Left ventricle myocardium superior (tissue), 1 donor: ENCODE results near the gene ISG15. TPM values are rescaled to one million over a fixed set of nuclear protein-coding genes. Genes with fewer than 3 reads are reported as not detected.
A peak's percentile ranks its signal among the peaks of the same experiment; 100 is the strongest.
"Not testable (repeated sequence)": the region's sequence is repeated elsewhere in the genome, so short reads cannot be mapped to it uniquely, and the experiment has no call there.

Source experiments
- ATAC-seq: fragments of 200-7000 bp; cut with Tn5 transposase; one replicate; pipeline ENCODE4 v1.9.1; 2020; ENCODE audit warnings: mild to moderate bottlenecking, moderate library complexity
- DNase-seq: peaks from one replicate; pipeline ENCODE4 v3.0.0-alpha.2; 2020
- intact Hi-C: fragments of 100-400 bp; cut with micrococcal nuclease; formaldehyde crosslinking; loops from one replicate; pipeline ENCODE4 v1.11.0; 2022
- total RNA-seq: library from RNA; stranded (reverse); fragmentation: NEBNext Ultra II Directional; extraction: Animal tissue kit (Norgen Biotek cat#: 25700); gene quantifications from one replicate; pipeline ENCODE4 v1.2.1, GENCODE V29; 2021
- donor health status: DM: no; HTN: yes; CAD: no; lungs with severe emphysema.

The ISG15 gene
- total RNA-seq, 1 donor from 2014 or later: 16.4 TPM

GRCh38 chr1:1052003-1052840, 38.9 kb downstream of the ISG15 start:
- intact Hi-C loops: no loop called here
- DNase-seq (no peak), ATAC-seq (no peak)

GRCh38 chr1:1053022-1053421, 39.7 kb downstream of the ISG15 start:
- intact Hi-C loops: no loop called here
- DNase-seq: no peak
- ATAC-seq: no peak

- intact Hi-C loops: no loop called here
- ATAC-seq (no peak), DNase-seq (no peak)
Measured at GRCh38 chr1:1053682-1054081, 40.4 kb downstream of the ISG15 start.

DNA sequence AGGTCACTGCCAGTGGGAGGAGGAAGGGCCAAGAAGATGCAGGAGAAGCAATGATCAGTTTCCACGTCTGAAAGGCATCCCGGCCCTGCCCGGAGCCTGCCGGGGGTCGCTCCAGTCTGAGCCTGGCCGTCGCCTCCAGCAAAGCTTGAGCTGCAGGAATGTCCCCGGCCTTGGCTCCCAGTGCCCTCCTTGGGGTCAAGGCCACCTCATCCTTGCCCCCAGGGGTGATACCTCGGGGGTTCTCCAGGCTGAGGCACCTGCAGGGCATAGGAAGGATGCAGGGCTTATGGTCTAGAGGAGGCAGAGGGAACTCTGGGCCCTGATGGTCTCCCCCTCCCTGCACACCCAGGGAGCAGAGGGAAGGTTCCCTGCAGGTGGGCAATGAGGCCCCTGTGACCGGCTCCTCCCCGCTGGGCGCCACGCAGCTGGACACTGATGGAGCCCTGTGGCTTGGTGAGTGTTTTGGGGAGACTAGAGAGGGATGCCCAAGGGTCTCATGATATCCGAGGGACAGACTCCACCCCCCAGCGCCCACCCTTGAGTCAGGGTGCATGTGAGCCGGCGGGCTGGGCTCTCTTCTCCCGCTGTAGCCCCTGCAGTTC, 40.9 kb downstream of the ISG15 start:
- ATAC-seq (no peak), DNase-seq (no peak)
- intact Hi-C loops: no loop called here

- DNase-seq (no peak), ATAC-seq (no peak)
- intact Hi-C loops: no loop called here
Measured at GRCh38 chr1:1054971-1055370, 41.7 kb downstream of the ISG15 start.

GRCh38 chr1:1055841-1056736, 42.8 kb downstream of the ISG15 start:
- intact Hi-C loops: no loop called here
- no peak for ATAC-seq
- DNase-seq: no peak

DNA sequence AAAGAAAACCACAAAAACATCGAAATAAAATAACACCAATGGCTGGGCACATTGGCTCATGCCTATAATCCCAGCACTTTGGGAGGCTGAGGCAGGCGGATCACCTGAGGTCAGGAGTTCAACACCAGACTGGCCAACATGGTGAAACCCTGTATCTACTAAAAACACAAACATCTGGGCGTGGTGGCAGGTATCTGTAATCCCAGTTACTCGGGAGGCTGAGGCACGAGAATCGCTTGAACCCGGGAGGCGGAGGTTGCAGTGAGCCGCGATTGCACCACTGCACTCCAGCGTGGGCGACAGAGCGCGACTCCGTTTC, 44.4 kb downstream of the ISG15 start:
- ATAC-seq, intact Hi-C loops, DNase-seq: not testable (repeated sequence)

GRCh38 chr1:1058088-1058905, 45.0 kb downstream of the ISG15 start:
- ATAC-seq (no peak), DNase-seq (no peak)
- intact Hi-C loops: no loop called here

GRCh38 chr1:1058921-1059493, 45.7 kb downstream of the ISG15 start:
- intact Hi-C loops: no loop called here
- DNase-seq (no peak), ATAC-seq (peak; percentile 44)

DNA sequence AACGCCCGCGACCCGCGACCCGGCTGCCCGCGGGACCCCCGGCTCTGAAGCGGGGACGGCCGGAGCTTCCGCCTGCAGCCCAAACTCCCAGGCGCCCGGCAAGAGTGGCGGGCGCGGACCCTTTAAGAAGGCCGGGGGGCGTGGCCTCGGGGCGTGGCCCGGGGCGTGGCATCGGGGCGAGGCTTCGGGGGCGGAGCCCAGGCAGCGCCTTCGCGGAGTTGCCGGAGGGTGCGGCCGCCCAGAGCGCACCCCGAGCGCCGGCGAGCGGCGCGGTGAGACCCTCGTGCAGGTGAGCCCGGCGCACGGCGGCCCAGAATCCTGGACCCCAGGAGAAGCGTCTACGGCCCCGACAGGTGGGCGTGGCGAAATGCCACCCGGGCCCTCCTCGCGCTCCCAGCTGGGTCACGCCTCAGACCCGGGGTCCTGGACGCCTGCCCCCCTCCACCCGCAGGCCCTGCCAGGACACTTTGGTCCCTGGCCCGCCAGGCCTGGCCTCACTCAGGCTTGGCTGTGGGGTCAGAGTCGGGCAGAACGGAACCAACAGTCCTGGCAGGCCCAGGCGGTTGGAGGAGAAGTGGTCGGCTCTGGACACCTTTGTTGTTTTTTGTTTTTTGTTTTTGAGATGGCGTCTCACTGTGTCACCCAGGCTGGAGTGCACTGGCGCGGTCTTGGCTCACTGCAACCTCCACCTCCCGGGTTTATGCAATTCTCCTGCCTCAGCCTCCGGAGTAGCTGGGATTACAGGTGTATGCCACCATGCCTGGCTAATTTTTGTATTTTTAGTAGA, 46.4 kb downstream of the ISG15 start:
- DNase-seq (peak; percentile 96), ATAC-seq (peak; percentile 95)
- intact Hi-C loops: no loop called here

DNA sequence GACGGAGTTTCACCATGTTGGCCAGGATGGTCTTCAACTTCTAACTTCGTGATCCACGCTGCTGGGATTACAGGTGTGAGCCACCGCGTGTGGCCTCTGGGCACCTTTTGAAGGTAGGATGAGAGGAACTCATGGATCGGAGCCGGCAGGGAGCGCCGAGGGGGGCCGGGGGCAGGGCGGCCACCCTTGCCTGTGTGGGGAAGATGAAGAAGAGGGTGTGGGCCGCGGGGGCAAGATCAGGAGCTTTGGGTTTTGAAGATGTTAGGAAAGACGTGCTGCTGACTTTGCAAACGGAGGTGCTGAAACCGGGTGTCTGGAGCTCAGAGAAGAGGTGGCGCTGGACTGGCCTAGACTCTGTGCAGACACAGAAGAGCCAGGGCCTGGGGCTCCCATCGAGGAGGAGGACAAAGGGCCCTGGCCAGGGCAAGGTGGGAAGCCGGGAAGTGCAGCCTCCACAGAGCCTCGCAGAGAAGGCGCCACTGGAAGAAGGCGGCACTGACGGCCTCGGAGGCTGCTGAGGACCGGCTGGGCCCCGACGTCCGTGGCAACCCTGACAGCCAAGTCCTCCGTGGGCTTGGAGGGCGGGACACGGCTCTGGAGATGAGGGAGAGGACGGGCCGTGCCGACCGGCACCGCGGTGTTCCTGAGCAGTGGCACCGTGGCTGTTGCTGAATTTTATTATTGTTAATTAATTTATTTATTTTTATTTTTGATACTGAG, 47.1 kb downstream of the ISG15 start:
- no peak for ATAC-seq
- no peak for DNase-seq
- intact Hi-C loops: no loop called here

DNA sequence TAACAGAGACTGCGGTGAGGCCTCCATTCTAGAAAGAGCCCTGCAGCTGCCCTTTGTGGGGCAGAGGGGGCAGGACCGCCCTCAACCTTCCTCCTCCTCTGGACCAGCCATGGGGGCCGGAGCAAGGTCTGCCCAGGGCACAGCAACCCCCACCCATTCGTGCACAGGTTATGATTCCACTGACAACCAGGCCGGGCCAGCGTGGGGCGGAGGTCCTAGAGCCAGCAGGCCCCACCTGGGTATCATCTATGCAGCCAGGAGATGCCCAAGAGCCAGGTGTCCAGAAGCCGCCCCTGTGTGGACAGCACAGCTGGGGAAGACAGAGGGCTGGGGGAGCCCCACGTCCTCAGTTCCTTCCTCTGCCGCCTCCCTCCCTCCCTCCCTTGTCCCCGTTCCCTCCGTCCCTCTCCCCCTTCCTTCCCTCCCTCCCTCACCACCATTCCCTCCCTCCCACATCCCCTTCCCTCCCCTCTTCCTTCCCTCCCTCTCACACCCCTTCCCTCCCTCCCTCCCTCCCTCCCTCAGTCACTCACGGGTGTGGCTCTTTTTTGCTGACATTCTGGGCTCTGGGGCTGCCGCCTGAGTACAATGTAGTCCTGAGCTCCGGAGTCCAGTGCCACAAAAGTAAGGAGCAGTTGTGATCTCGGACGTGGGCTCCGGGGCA, 48.5 kb downstream of the ISG15 start:
- intact Hi-C loops: no loop called here
- ATAC-seq: no peak
- no peak for DNase-seq

DNA sequence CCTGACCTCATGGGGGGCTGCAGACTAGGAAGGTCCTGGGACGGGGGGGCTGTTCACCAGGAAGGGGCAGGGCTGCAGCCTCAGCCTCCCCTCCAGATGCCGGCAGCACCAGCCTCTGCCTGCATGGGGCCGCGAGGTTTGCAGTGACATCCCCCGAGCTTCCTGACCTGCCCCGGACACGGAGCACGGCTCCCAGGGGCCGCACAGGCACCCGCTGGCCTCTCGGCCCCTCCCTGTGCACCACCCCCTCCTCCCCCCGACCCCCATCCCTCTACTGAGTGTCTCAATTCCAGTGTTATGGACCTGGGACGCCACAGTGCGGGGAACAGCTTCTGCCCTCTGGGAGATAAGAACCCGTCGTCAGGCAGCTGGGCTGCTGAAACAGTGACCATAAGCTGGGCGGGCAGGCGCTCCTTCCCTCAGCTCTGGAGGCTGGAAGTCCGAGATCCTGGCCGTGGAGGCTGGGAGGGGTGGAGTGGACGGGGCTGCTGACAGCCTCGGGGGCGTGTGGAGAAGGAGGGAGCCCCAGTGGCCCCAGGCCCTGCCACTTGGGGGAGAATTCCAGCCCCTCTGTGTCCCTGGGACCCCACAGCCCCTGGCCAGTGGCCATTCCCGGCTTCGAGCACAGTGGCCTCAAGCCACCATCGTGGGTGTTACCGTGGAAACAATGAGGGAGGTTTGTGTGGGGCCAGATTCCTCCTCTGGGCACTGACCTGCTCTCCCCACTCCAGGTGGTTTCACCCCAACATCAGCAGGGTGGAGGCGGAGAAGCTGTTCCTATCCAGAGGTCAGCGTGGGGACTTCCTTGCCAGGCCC, 49.3 kb downstream of the ISG15 start:
- DNase-seq (no peak), ATAC-seq (no peak)
- intact Hi-C loops: no loop called here

- intact Hi-C loops: no loop called here
- DNase-seq (no peak), ATAC-seq (no peak)
Measured at GRCh38 chr1:1063261-1063944, 50.1 kb downstream of the ISG15 start.
